ENCODE data around the gene PALB2.
A peak's percentile ranks its signal among the peaks of the same experiment; 100 is the strongest.
"Not testable (repeated sequence)": the region's sequence is repeated elsewhere in the genome, so short reads cannot be mapped to it uniquely, and the experiment has no call there.

PALB2 gene

DNA sequence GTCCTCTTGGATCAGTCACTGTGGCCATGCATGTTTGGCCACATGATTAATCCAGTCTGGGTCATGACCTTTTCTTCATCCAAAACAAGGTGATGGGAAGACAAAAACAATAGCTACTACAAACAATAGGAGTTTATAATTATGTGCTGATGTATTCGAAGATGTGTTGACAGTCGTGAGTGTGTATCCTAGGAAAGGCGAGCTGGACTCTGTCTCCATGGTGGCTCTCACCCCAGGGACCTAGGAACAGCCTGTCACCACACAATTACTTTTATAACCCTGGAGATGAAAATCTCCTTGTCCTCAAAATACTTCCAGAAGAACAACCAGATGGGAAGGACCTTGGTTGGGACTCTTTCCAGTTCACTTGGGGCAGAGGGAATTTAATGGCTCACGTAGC, 27.8 kb upstream of the PALB2 start:
- TF ChIP-seq POLR2A (IDR thresholded peaks at IDR 0.05; ENCODE audit: low read length) (no peak), GATA1 (IDR thresholded peaks at IDR 0.05; ENCODE audit: low read depth, low read length) (no peak)
- DNase-seq: no peak

DNA sequence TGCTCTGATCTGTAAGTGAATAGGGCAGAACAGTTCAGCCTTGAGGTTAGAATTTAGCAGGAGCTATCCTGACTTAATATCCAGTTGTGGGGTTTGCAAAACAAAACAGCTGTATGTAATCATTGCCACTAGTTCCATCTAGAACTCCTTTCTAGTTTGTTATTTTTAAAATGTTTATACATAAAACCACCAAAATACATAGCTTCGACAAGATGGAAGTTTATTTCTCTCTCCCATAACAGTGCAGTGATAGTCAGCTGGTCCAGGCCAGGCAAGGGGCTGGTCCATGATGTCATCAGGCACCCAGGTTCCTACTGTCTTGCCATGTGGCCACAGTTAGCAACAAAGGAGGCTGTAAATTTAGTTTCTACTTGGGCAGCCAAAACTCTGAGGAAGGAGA, 27.1 kb upstream of the PALB2 start:
- TF ChIP-seq POLR2A (IDR thresholded peaks at IDR 0.05; ENCODE audit: low read length) (no peak), GATA1 (IDR thresholded peaks at IDR 0.05; ENCODE audit: low read depth, low read length) (no peak)
- no peak for DNase-seq

DNA sequence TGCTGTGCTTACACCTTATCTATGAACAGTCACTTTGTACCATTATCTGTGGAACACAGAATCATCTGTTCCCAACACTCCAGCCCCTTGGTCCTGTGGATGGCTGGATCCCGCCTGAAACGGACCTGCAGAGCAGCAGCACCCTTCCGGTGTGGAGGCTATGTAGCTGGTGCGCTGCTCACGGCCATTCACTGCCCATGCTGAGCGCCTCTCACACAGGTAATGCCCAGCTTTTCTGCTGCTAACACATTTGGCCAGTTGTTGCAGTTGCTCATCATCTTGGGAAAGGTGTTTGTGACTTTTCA, 26.2 kb upstream of the PALB2 start:
- TF ChIP-seq POLR2A (IDR thresholded peaks at IDR 0.05; ENCODE audit: low read length) (no peak), GATA1 (IDR thresholded peaks at IDR 0.05; ENCODE audit: low read depth, low read length) (no peak)
- DNase-seq: peak; percentile 42 to 78

DNA sequence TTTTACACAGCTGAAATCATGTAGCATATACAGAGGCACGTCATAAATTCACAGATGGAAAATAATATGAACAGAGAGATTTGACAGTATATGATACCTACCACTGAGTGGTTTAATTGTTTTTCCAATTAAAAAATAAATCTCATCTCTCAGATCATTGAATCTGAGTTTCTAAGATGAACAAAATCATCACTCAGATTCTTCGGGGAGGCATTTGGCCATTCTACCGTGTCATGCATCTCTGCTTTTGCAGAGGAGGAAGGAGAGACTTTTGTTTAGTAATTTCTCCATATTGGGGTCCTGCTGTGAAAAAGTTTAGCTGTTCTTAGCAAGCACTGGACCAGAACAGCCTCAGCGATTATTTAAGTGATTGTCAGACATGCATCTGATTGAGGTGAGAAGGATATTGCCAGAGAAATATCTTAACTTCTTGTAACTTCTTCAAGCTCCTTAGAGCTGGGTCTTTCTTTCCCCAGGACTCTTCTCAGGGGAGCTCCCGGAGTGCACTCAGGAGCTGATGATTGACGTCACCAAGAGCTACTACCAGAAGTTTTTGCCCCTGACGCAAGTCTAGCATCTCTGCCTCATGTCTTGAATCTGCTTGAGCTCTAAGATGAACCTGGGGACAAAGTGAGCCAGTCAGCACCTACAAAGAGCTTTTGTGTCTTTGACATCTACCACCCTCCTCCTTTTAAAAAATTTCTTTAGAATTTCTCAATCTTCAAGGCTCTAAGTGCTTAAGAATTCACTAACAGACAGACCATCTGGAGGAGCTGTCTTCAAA, 25.7 kb upstream of the PALB2 start:
- TF ChIP-seq GATA1 (IDR thresholded peaks at IDR 0.05; ENCODE audit: low read depth, low read length): no peak
- no peak for TF ChIP-seq POLR2A (IDR thresholded peaks at IDR 0.05; ENCODE audit: low read length)
- no peak for DNase-seq

DNA sequence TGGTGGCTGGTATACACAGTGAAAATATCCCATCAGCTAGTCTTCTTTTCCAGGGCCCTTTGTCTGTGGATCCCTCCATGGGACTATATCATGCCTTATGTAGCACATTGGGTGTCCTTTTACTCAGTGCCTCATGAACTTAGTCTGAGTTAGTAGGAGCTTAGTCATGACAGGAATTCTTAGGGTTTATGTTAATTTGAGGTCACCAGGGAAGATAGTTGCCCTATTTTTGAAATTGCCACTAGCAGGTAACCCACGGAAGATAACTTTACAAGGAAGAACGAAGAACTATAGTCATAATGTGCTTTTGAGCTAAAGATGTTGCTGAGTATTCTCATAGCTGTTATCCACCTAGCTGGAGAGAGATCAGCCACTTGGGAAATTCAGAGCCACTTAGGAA, 22.8 kb upstream of the PALB2 start:
- no peak for TF ChIP-seq GATA1 (IDR thresholded peaks at IDR 0.05; ENCODE audit: low read depth, low read length)
- no peak for TF ChIP-seq POLR2A (IDR thresholded peaks at IDR 0.05; ENCODE audit: low read length)
- DNase-seq: no peak

DNA sequence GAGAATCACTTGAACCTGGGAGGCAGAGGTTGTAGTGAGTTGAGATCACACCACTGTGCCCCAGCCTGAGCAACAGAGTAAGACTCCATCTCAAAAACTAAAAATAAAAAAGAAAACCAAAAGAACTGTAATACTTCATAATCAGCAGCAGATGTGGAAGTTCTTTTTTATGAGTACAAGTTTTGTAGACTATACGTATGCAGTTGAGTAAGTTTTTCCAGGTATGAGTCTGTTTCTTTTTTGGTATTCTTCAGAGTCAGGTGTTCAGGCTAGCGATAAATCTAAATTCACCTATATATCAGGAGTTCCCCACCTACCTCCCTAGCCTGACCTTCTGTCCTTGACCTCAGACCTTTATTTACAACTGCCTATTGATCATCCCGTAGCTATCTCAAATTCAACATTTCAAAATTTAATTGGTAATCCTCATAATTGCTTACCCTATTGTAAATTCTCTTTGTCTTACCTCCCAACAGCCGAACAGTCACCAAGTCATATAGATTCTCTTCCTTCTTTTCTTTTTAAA, 10.9 kb upstream of the PALB2 start:
- no peak for DNase-seq
- TF ChIP-seq GATA1 (IDR thresholded peaks at IDR 0.05; ENCODE audit: low read depth, low read length): no peak

DNA sequence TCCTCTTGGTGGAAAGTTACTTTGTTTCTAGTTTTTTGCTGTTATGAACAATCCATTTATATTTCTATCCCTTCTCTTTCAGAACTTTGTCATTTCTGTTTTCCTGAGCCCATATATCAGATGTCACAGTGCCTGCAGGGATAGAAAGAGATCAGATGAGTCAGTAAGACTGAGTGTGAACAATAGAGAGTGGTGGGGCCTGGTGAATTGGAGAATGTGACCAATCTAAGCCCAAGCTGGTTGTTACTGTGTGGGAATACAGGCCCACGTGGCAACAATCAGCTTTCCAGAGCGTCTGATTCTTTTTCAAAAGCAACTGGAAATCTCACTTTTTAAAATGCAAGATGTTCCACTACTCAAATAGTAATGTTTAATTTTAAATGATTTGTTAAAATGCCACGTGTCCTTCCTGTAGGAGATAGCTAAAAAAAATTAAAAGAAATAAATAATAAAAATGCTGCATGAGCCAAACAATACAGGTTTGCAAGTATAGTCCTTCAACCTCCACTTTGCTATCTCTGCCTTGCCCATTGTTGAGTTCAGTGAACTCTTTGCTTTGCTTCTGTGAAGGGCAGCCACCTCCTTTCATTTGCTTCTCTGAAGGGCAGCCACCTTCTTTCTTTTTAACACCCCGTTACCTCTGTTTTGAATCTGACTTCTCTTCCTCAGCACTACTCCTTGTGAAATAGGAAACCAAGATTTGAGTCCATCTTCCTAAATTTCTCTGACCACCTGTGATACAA, 9.7 kb upstream of the PALB2 start:
- TF ChIP-seq POLR2A (IDR thresholded peaks at IDR 0.05; ENCODE audit: low read length): no peak
- TF ChIP-seq GATA1 (IDR thresholded peaks at IDR 0.05; ENCODE audit: low read depth, low read length): no peak

DNA sequence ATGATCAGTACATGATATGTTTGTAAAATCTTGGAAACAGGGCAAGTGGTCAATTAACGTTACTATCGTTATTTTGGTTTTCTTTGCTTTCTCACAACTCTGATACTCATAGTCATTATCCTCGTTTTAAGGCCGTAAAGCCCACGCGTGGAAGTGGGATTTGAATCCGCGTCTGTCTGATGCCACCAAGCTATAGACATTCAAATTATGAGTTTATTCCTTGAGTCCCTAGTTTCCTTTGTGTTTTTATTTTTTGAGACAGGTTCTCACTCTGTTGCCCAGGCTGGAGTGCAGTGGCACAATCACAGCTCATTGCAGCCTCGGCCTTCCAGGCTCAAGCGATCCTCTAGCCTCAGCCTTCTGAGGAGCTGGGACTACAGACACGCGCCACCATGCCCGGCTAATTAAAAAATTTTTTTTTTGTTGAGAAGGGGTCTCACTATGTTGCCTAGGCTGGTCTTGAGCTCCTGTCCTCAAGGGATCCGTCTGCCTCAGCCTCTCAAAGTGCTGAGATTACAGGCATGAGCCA, 1.2 kb upstream of the PALB2 start:
- no peak for DNase-seq
- no peak for TF ChIP-seq GATA1 (IDR thresholded peaks at IDR 0.05; ENCODE audit: low read depth, low read length)
- no peak for TF ChIP-seq POLR2A (IDR thresholded peaks at IDR 0.05; ENCODE audit: low read length)

More for the DNA sequence above, 9.7 kb upstream of the PALB2 start:
- DNase-seq: no peak

DNA sequence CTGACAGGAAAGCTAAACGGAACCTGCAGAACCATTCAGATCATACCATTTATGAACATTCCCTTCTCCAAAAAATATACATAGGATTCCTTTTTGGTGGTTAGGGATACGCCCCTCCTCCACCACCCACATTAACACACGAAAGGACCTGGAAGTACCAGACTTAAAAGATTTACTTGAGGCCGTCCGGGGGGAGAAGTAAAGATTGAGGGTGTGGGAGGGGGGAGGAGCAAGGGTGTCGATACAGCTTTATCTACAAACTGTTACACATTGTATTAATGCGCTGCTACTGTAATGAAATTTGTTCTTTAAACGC, 537 bp downstream of the PALB2 start:
- TF ChIP-seq POLR2A (IDR thresholded peaks at IDR 0.05; ENCODE audit: low read length): no peak
- TF ChIP-seq GATA1 (IDR thresholded peaks at IDR 0.05; ENCODE audit: low read depth, low read length): no peak
- peak in 1 of 2 experiments; percentile 61 for DNase-seq

DNA sequence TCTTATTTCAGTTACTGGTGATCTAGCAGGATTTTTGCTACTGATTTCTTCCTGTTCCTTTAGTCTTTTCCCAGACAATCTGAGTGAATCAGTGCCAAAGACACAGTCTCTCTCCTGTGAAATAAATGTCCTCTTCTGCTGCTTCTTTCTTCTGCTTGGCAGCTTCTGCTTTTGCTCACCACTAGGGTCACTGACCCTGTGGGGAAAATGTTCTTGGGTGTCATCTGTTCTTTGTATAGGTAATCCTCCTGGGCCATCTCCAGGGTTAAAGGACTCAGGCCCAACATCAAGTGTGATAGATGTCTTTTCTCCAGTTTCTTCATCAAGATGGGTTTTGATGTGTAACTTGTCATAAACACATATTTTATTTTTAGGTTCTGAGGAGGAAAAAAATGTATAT, 5.2 kb downstream of the PALB2 start:
- no peak for DNase-seq
- TF ChIP-seq GATA1 (IDR thresholded peaks at IDR 0.05; ENCODE audit: low read depth, low read length) (no peak), POLR2A (IDR thresholded peaks at IDR 0.05; ENCODE audit: low read length) (no peak)

- DNase-seq: no peak
- TF ChIP-seq POLR2A (IDR thresholded peaks at IDR 0.05; ENCODE audit: low read length) (no peak), GATA1 (IDR thresholded peaks at IDR 0.05; ENCODE audit: low read depth, low read length) (no peak)
These were observed 6.6 kb downstream of the PALB2 start for GRCh38 chr16:23634461-23635036.

- DNase-seq: not testable (repeated sequence)
These were observed 9.2 kb downstream of the PALB2 start for GRCh38 chr16:23631874-23632273.

- no peak for TF ChIP-seq POLR2A (IDR thresholded peaks at IDR 0.05; ENCODE audit: low read length)
- no peak for TF ChIP-seq GATA1 (IDR thresholded peaks at IDR 0.05; ENCODE audit: low read depth, low read length)
- DNase-seq: no peak
These were observed 11.6 kb downstream of the PALB2 start for GRCh38 chr16:23629516-23629915.

DNA sequence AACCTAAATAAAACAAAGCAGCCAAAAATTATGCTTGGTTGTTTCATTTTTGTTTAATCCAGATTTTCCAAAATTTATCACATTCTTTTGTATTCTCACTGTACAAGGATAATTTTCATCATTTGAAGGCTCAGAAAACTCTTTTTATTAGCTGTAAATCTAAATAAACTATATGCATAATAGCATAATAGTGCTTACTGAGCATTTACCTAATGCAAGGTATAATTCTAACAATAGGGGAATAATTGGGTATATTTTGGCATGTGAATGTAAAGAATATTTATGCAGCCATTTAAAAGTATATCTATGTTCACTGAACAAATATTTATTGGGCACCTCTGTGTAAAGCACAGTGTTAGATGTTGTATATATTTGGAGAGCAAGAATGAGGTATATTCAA, 17.0 kb downstream of the PALB2 start:
- TF ChIP-seq GATA1 (IDR thresholded peaks at IDR 0.05; ENCODE audit: low read depth, low read length) (no peak), POLR2A (IDR thresholded peaks at IDR 0.05; ENCODE audit: low read length) (no peak)
- no peak for DNase-seq

- TF ChIP-seq POLR2A (IDR thresholded peaks at IDR 0.05; ENCODE audit: low read length): no peak
- no peak for TF ChIP-seq GATA1 (IDR thresholded peaks at IDR 0.05; ENCODE audit: low read depth, low read length)
- DNase-seq: no peak
These were observed 25.3 kb downstream of the PALB2 start for GRCh38 chr16:23615805-23616204.

Measured in erythroblast (primary cell).